NCI-H345 treated with DMSO at 0.1 percent for 48 hours (cell line): Measurements from ENCODE around the gene PLXNC1.

ENCODE experiments used
- DNase-seq: peaks from one replicate; lab custom pipeline; 2025; ENCODE audit not compliant: unreplicated experiment; lab: John Stamatoyannopoulos, UW

Gene PLXNC1

DNA sequence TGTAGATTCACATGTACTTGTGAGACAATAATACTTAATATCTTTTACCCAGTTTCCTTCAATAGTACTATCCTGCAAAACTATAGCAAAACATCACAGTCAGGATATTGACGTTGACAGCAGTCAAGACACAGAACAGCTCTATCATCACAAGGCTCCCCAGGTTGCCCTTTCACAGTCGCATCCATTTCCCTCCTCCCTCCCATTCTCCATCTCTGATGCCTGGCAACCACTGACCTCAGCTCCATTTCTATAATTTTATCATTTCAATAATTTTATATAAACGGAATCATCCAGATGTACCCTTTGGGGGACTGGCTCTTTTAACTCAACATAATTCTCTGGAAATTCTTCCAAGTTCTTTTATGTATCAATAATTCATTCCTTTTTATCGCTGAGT is 81.5 kb downstream of the PLXNC1 start:
- no peak for DNase-seq

DNA sequence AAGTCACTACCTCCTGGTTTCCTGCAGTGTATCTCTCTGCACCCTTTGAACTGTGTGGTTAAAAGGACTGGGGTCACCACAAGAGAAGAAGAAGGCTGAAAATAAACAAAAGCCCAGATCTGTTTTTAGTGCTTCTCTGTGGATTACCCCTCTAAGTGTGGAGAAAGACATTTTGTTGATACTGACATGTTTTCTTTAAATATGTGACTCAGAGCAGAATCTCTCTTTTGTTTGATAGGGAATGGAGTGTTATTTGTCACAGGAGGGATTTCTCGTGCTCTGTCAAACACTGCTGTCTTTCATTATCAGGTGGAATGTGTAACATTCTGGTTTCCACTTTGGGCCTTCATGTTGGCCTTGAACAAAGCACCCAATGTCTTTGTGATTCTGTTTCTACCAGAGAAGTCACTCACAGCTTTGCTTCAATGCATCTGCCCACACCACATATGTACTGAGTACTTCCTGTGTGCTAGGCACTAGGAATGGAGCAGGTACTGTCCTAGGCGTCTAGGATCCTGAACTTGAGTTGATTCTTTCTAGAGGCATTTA is 82.1 kb downstream of the PLXNC1 start:
- no peak for DNase-seq

DNA sequence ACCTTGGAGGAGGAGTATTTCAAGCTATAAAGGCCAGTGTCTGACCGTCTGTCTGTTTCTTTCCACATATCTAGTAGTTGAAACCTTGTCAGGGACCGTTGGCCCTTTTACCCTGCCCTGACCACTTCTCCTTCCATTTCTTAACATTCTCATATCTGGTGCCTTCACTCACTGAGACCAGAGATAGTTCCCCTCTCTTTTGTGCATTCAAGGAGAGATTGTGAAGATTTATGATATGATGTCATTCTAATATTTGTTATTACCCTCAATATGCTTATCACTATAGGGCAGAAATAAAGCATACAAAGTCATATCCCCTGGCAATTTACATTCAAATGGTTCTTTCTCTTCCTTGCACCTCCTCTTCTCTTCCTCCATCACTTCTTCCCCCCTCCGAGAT is 83.3 kb downstream of the PLXNC1 start:
- DNase-seq = no peak

DNA sequence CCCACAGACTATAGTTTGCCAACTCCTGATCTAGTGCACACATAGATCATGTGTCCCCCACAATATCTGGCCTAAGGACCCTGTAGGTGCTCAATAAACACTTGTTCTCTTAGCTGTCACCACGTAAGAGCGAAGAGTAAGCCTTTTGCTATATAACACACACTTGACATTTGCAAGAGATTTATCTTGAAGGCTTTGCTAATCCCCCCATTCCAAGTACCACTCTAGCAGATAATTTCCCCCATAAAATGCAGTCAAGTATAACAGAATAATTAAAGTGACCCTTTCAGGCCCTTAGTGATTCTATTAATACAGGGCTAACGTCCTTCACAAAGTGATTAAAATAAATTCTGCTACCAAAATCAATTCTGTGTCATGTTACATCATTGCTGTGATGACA is 87.5 kb downstream of the PLXNC1 start:
- DNase-seq = no peak

DNA sequence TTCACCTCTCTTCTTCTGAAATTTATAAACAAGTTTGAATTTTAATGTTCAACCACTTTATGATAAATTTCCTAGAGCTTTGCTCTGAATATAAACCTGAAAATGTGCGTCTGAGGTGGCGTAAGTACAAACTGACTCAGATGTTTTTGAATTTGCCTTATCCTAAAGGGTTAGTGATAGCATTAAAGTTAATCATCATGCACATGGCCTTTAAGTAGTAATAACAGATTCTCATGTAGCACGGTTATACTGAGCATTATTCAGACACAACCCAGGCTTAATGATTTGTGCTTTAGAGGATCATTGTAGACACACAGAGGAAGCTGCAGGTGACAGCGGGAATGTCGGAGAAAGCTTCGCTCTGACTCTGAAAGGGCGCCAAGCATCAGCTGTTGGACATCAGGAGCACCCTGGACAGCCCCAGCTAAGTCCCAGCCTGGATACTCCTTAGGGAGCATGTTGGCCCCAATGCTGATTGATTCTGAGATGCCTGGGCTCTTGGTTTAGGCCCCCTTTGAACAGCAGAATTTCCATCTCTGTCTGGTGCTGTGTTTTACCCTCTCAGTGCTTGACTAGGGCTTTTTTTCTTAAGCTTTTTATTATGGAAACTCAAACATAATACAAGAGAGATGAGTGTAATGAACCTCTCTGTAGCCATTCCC is 91.1 kb downstream of the PLXNC1 start:
- DNase-seq = no peak

GRCh38 chr12:94240171-94240570 is 91.8 kb downstream of the PLXNC1 start:
- no peak for DNase-seq

GRCh38 chr12:94242901-94243300 is 94.5 kb downstream of the PLXNC1 start:
- DNase-seq = no peak

GRCh38 chr12:94244165-94245133 is 96.1 kb downstream of the PLXNC1 start:
- DNase-seq = no peak

DNA sequence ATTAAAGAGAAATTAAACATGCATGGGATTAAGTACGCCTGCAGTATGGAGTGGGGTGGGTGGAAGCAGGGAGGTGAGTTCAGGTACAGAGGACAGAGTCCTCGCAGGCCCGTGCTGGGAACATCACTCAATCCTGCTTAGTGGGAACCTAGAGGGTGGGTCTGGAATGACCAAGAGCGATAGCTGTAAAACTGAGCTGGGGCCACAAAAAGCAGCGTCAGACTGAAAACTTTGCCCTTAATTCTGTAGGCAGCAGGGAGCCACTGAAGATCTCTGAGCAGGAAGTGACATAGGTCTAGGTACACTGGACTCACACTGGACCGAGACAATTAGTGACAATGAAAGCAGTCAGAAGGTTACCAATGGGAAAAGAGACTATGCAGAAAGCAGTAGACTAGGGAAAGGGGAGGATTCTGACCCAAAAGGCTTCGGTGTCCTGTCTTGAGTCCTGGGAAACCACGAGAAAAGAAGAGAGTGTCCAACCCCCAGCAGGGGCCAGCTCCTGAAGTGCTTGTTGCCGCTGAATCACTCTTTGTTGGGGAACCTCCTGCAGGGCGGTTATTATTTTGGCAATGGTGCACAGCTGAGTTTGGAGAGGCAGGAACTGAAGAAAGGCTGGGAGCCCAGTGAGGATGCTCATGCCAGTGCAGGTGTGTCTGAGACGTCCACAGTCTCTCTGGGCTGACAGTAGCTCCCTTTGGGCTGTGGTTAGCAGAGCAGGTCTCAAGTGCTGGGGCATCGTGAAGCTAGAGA is 97.4 kb downstream of the PLXNC1 start:
- DNase-seq = peak; percentile 35

DNA sequence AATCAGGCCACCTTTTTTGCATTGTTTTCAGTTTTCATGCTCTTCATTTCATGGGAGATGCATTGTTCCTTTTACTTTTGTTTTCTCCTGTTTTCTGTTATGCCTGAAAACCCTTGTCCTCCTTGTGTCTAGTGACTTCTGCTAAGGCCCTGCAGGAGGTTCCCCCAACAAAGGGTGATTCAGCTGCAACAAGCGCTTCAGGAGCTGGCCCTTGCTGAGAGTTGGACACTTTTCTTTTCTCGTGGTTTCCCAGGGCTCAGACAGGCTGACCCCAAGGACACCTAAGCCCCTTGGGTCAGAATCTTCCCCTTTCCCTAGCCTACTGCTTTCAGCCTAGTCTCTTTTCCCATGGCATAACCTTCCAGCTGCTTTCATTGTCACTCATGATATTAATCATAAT is 98.9 kb downstream of the PLXNC1 start:
- DNase-seq = no peak

GRCh38 chr12:94248582-94248981 is 100.2 kb downstream of the PLXNC1 start:
- no peak for DNase-seq

- no peak for DNase-seq
Measured at GRCh38 chr12:94250130-94250529, 101.8 kb downstream of the PLXNC1 start.

DNA sequence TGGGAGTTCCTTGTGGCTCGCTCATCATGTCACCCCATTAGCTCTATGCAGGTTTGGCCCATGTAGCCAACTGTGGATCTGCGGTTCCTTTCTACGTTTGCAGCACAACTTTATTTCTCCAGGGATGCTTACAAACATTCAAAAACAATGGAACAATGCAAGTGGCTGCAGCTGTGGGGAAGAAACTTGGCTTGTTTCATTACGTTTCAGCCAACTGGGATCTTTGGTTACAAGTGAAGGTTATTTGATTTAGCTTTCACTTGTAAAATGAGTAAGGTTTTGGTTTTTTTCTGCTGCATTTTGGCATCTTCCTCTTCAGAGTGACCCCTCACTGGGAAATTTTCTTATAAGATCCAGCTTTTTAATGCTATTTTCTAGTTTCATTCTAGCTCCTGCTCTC is 105.9 kb downstream of the PLXNC1 start:
- DNase-seq = no peak

GRCh38 chr12:94255006-94255405 is 106.6 kb downstream of the PLXNC1 start:
- no peak for DNase-seq

- DNase-seq = no peak
Measured at GRCh38 chr12:94255428-94255827, 107.1 kb downstream of the PLXNC1 start.

DNA sequence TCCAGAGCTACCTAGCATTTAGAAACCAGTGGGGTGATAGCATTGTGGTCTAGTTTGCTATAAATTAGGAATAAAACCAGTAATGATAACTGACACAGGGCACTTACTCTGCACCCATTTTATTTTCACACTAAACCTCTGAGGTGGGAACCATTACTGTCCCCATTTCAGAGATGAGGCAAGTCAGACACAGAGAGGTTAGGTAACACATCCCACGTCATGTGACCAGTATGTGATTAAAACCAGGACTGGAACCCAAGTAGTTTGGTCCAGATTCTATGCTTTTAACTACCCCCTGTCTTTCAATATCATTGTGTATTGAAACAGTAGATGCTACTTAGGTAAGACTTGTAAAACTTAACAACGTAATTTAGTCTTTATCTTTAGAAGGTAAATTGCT is 110.2 kb downstream of the PLXNC1 start:
- no peak for DNase-seq

GRCh38 chr12:94260017-94260416 is 111.6 kb downstream of the PLXNC1 start:
- no peak for DNase-seq

DNA sequence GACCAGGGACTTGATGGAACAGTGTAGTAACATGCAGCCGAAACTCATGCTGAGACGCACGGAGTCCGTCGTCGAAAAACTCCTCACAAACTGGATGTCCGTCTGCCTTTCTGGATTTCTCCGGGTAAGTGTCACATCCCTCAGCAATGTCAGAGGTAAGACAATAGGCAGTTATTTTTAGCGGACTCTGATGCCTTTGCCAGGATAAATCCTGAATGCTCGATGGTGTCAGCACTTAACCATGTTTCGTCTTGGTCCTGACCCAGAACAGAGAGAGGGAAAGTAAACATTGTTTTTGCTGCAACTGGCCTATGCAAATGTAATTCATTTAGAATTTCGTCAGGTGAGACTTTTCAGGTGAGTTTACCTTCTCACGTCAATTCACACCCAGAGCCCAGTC is 112.3 kb downstream of the PLXNC1 start:
- DNase-seq = no peak

GRCh38 chr12:94261119-94261518 is 112.7 kb downstream of the PLXNC1 start:
- no peak for DNase-seq

- DNase-seq = no peak
Measured at GRCh38 chr12:94261786-94262185, 113.4 kb downstream of the PLXNC1 start.

GRCh38 chr12:94262228-94263010 is 114.0 kb downstream of the PLXNC1 start:
- no peak for DNase-seq
